Upper lobe of left lung (tissue), 6 donors: Measurements from ENCODE around the gene BICRAL. TPM values are rescaled to one million over a fixed set of nuclear protein-coding genes. Genes with fewer than 3 reads are reported as not detected.

Experiments
- ATAC-seq, 2 donors: fragments of 200-7000 bp; cut with Tn5 transposase; one replicate each; pipeline ENCODE4 v1.9.1; 2022; ENCODE audit warnings: mild to moderate bottlenecking in 2 of 2, moderate library complexity in 2 of 2; ENCODE audit not compliant: low FRiP score in 2 of 2
- DNase-seq, 2 donors: peaks; one replicate each; pipeline ENCODE4 v3.0.0-alpha.2; 2019 to 2020
- H3K27ac ChIP-seq, 4 donors: fragments of 200-600 bp; sonication (generic); one replicate each; pipeline ENCODE4 v1.5.1; 2016 to 2019
- H3K27me3 ChIP-seq, 4 donors: fragments of 200-600 bp; sonication (generic); one replicate each; pipeline ENCODE4 v1.5.1; 2017 to 2019
- H3K36me3 ChIP-seq, 4 donors: fragments of 200-600 bp; sonication (generic); one replicate each; pipeline ENCODE4 v1.5.1; 2016 to 2019
- H3K4me1 ChIP-seq, 4 donors: fragments of 200-600 bp; sonication (generic); one replicate each; pipeline ENCODE4 v1.5.1; 2018 to 2019
- H3K4me3 ChIP-seq, 4 donors: fragments of 200-600 bp; sonication (generic); one replicate each; pipeline ENCODE4 v1.5.1; 2017 to 2019; ENCODE audit warnings: mild to moderate bottlenecking in 2 of 4, moderate library complexity in 1 of 4
- H3K9me3 ChIP-seq, 4 donors: fragments of 200-600 bp; sonication (generic); one replicate each; pipeline ENCODE4 v1.5.1; 2018 to 2019
- EP300 ChIP-seq, 4 donors: sonication (generic); formaldehyde crosslinking; IDR thresholded peaks; one replicate each; pipeline ENCODE4 v1.5.1; 2017; ENCODE audit warnings: antibody characterized with exemption in 4 of 4, control low read depth in 2 of 4
- POLR2A ChIP-seq, 4 donors: fragments of 450-650 bp; IDR thresholded peaks; one replicate each; pipeline ENCODE4 v1.5.1; 2016 to 2017; ENCODE audit warnings: antibody characterized with exemption in 4 of 4, mild to moderate bottlenecking in 2 of 4
- POLR2AphosphoS5 ChIP-seq, 2 donors: sonication (generic); formaldehyde crosslinking; IDR thresholded peaks; one replicate each; pipeline ENCODE4 v1.5.1; 2017; ENCODE audit warnings: antibody characterized with exemption in 2 of 2
- WGBS, 2 donors: methylation state at CpG; one replicate each; pipeline ENCODE4 v1.1.5; 2017 to 2018; 5-methylcytosine and 5-hydroxymethylcytosine counted together
- total RNA-seq, 6 donors: library from RNA; depleted of rRNA in 4 of 6; stranded (reverse); fragments of >200 nt in 4 of 6; gene quantifications; one replicate each; pipeline versions ENCODE4 v1.1.0 to v1.2.1, GENCODE V29; 2016 to 2021
- TF ChIP-seq, protein P1 (sequence below), 6 experiments: fragments of 450-650 bp in 4 of 6; fragments of 200-600 bp in 2 of 6; sonication (generic) in 2 of 6; IDR thresholded peaks; one replicate each; pipeline ENCODE4 v1.5.1; 2016 to 2019; ENCODE audit warnings: antibody characterized with exemption in 6 of 6
- donor health status: DM: no; HTN: no; CAD: no; lungs with moderate emphysema.
- donor health status: DM: no; HTN: yes; CAD: no; lungs with severe emphysema.

The BICRAL gene
- total RNA-seq, 6 donors from 2014 or later = 11.1 to 23.8 (median 14.9) TPM

- Histone ChIP-seq H3K4me1 (peaks cover 3 to 8% (median 6%) of the 10 kb centered on the region in 4 donors), H3K36me3 (no peaks in the 10 kb centered on the region), H3K9me3 (no peaks in the 10 kb centered on the region), H3K27ac (no peak overlapping the region), H3K4me3 (no peak overlapping the region), H3K27me3 (peaks cover 0 to 4% (median 0%) of the 10 kb centered on the region in 4 donors)
- TF ChIP-seq POLR2AphosphoS5 (IDR thresholded peaks at IDR 0.05) = no peak
- no peak for ATAC-seq
- DNase-seq = no peak
- WGBS, 2 donors = 81 to 86% methylated on average over 4 of the region's 4 CpGs
Measured at GRCh38 chr6:42914546-42914945, 132.7 kb downstream of the BICRAL start.

- peak in 1 of 2 donors; percentile 15 for ATAC-seq
- Histone ChIP-seq H3K36me3 (no peaks in the 10 kb centered on the region), H3K4me1 (peaks cover 3 to 8% (median 6%) of the 10 kb centered on the region in 4 donors), H3K4me3 (no peak within 1 kb of the TSS), H3K9me3 (no peaks in the 10 kb centered on the region), H3K27ac (no peak within 1 kb of the TSS), H3K27me3 (peaks cover 0 to 4% (median 0%) of the 10 kb centered on the region in 4 donors)
- whole genome bisulfite sequencing, 2 donors = 72 to 77% methylated on average over 3 to 8 of the region's 10 CpGs
- TF ChIP-seq EP300 (IDR thresholded peaks at IDR 0.05) (no peak), POLR2AphosphoS5 (IDR thresholded peaks at IDR 0.05) (no peak), POLR2A (IDR thresholded peaks at IDR 0.05) (no peak)
- TF ChIP-seq, protein P1, sequence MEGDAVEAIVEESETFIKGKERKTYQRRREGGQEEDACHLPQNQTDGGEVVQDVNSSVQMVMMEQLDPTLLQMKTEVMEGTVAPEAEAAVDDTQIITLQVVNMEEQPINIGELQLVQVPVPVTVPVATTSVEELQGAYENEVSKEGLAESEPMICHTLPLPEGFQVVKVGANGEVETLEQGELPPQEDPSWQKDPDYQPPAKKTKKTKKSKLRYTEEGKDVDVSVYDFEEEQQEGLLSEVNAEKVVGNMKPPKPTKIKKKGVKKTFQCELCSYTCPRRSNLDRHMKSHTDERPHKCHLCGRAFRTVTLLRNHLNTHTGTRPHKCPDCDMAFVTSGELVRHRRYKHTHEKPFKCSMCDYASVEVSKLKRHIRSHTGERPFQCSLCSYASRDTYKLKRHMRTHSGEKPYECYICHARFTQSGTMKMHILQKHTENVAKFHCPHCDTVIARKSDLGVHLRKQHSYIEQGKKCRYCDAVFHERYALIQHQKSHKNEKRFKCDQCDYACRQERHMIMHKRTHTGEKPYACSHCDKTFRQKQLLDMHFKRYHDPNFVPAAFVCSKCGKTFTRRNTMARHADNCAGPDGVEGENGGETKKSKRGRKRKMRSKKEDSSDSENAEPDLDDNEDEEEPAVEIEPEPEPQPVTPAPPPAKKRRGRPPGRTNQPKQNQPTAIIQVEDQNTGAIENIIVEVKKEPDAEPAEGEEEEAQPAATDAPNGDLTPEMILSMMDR (IDR thresholded peaks at IDR 0.05) = no peak
- peak in 1 of 2 donors; percentile 49 for DNase-seq
Measured at GRCh38 chr6:42915732-42916131, 133.9 kb downstream of the BICRAL start, which contains the start of gene PTCRA. TSS of gene PTCRA (plus strand) at chr6:42916053. CDS start at chr6:42916070, 17 bp downstream.

GRCh38 chr6:42916288-42916687 lies 134.4 kb downstream of the BICRAL start:
- H3K4me1 ChIP-seq = peaks cover 3 to 6% (median 5%) of the 10 kb centered on the region in 4 donors
- WGBS, 2 donors = 80 to 100% methylated on average over 1 of the region's 1 CpG
- ATAC-seq = no peak
- no peaks in the 10 kb centered on the region for H3K9me3 ChIP-seq
- no peak overlapping the region for H3K4me3 ChIP-seq
- H3K27me3 ChIP-seq = peaks cover 0 to 4% (median 0%) of the 10 kb centered on the region in 4 donors
- no peaks in the 10 kb centered on the region for H3K36me3 ChIP-seq
- no peak overlapping the region for H3K27ac ChIP-seq
- no peak for TF ChIP-seq POLR2A (IDR thresholded peaks at IDR 0.05)
- TF ChIP-seq, protein P1 (IDR thresholded peaks at IDR 0.05) = no peak
- no peak for TF ChIP-seq EP300 (IDR thresholded peaks at IDR 0.05)
- no peak for TF ChIP-seq POLR2AphosphoS5 (IDR thresholded peaks at IDR 0.05)
- no peak for DNase-seq

Other genes with a start within 250 kb of the BICRAL start
- 10 to 100 TPM; 20.3 to 44.3 (median 32.8) TPM for gene UBR2, start 218.0 kb upstream of the BICRAL start, total RNA-seq
- gene PRPH2, start 59.5 kb upstream of the BICRAL start, total RNA-seq = 1 to 10 TPM in 2 of 6 donors, under 1 TPM in 3, not detected in 1; 0.59 to 4.2 (median 0.76) TPM
- 10 to 100 TPM; 14.3 to 34.7 (median 24.2) TPM for gene TBCC, start 35.9 kb upstream of the BICRAL start, total RNA-seq
- 10 to 100 TPM; 41.7 to 81.5 (median 58.2) TPM for gene RPL7L1, start 97.6 kb downstream of the BICRAL start, total RNA-seq
- gene PTCRA, start 134.0 kb downstream of the BICRAL start, total RNA-seq = 10 to 100 TPM in 1 of 6 donors, 1 to 10 TPM in 3, not detected in 2; 3.3 to 10.7 (median 7.1) TPM
- gene CNPY3, start 147.4 kb downstream of the BICRAL start, total RNA-seq = 10 to 100 TPM; 32.4 to 95.2 (median 50.3) TPM
- 10 to 100 TPM in 1 of 6 donors, 1 to 10 TPM in 4, not detected in 1; 1.9 to 10.5 (median 8.5) TPM for gene GNMT, start 178.7 kb downstream of the BICRAL start, total RNA-seq
- gene PEX6, start 197.1 kb downstream of the BICRAL start, total RNA-seq = 10 to 100 TPM in 5 of 6 donors, 1 to 10 TPM in 1; 6.5 to 36.7 (median 21.0) TPM
- 10 to 100 TPM; 22.8 to 45.1 (median 27.3) TPM for gene PPP2R5D, start 202.5 kb downstream of the BICRAL start, total RNA-seq
- gene MEA1, start 231.9 kb downstream of the BICRAL start, total RNA-seq = 10 to 100 TPM; 32.1 to 52.6 (median 43.0) TPM
- 10 to 100 TPM; 36.7 to 74.0 (median 59.3) TPM for gene KLHDC3, start 232.2 kb downstream of the BICRAL start, total RNA-seq
- gene RRP36, start 239.6 kb downstream of the BICRAL start, total RNA-seq = 10 to 100 TPM; 32.0 to 77.2 (median 45.9) TPM